ENCODE results near the gene MRPS22. TPM values are rescaled to one million over a fixed set of nuclear protein-coding genes. Genes with fewer than 3 reads are reported as not detected.
A peak's percentile ranks its signal among the peaks of the same experiment; 100 is the strongest.

Gene MRPS22
- total and polyA plus RNA-seq, 2 of the 8 experiments (the other 6 are each of a cell fraction or from before 2014, with no cell fraction given), result 28.3 to 45.8 TPM

DNA sequence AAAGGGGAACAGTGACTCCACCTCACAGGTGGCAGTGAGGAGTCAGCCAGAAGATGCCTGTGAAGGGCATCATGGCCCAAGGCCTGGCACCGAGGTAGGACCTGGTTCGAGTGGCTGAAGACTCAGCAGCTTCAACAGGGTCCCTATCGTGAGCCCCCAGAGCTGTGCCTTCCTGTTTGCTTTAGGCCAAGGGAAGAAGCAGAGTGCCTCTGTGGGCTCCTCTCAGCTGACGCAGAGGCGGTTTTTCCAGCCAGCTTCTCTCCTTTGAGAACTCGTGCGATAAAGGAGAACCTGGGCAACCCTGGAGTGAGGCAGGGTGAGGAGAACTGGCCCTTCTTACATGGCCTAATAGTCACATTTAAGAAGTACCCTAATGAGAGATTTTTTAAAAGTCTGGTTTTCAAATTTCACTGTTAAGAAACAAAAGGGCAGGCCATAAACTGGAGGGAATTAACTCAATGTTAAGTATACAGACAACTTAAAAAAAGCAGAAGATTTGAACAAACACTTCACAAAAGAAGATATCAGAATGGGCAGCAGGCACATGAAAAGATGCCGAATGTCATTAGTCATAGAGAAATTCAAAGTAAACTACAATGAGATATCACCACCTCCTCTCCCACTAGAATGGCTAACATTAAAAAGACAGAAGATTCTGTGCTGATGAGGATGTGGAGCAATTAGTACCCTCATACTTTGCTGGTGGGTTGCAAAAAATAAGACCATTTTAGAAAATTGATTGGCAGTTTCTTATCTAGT lies 23.1 kb upstream of the MRPS22 start:
- Histone ChIP-seq H3K79me2 (ENCODE audit: control insufficient read depth in 1 of 2, insufficient read depth in 2 of 2, low read length in 2 of 2) (no peaks in the 10 kb centered on the region), H3K9ac (replicated peaks in 1 of 4; ENCODE audit: extremely low read depth in 1 of 4, low read depth in 3 of 4, low read length in 3 of 4) (no peak overlapping the region), H3K4me2 (ENCODE audit: insufficient read depth in 1 of 2, low read depth in 2 of 2, low read length in 2 of 2) (no peak overlapping the region), H3K4me3 (ENCODE audit: extremely low read depth in 1 of 4, insufficient read depth in 2 of 4, low read depth in 3 of 4, low read length in 4 of 4) (no peak overlapping the region), H3K4me1 (replicated peaks in 1 of 4; ENCODE audit: control insufficient read depth in 3 of 4, insufficient read depth in 4 of 4, low read length in 3 of 4) (peaks cover 0 to 2% (median 0%) of the 10 kb centered on the region in 4 experiments; a peak in 2 of 7 replicates), H3K36me3 (ENCODE audit: control insufficient read depth in 2 of 4, insufficient read depth in 4 of 4, low read length in 3 of 4) (no peaks in the 10 kb centered on the region), H3K23ac (ENCODE audit: insufficient read length) (no peak overlapping the region), H2BK12ac (ENCODE audit: low read depth, low read length) (no peak overlapping the region), H3K23me2 (ENCODE audit: low read depth, low read length) (no peaks in the 10 kb centered on the region; the same call in 1 of the 2 replicates), H2BK5ac (ENCODE audit: low read depth, low read length) (no peak overlapping the region), H4K5ac (ENCODE audit: insufficient read length, low read depth, low read length) (no peak overlapping the region), H3K56ac (replicated peaks; ENCODE audit: insufficient read length, low read depth, low read length) (no peak overlapping the region), H2BK120ac (replicated peaks; ENCODE audit: low read depth, low read length) (no peak overlapping the region), H3K79me1 (ENCODE audit: low read depth, low read length) (no peaks in the 10 kb centered on the region), H3K14ac (ENCODE audit: insufficient read length) (no peak overlapping the region), H3K27me3 (replicated peaks in 1 of 4; ENCODE audit: control insufficient read depth in 3 of 4, extremely low read depth in 1 of 4, insufficient read depth in 3 of 4, low read length in 3 of 4) (no peaks in the 10 kb centered on the region), H3K9me3 (ENCODE audit: insufficient read depth in 2 of 2, low read depth in 1 of 2, low read length in 1 of 2) (no peaks in the 10 kb centered on the region), H3K18ac (ENCODE audit: extremely low read depth, low read length) (no peak overlapping the region), H4K20me1 (replicated peaks in 1 of 2; ENCODE audit: control insufficient read depth in 1 of 2, insufficient read depth in 2 of 2, low read length in 2 of 2) (no peaks in the 10 kb centered on the region), H2AK5ac (ENCODE audit: low read depth, low read length) (no peak overlapping the region), H2AFZ (ENCODE audit: low read length) (peak overlapping the region; percentile 66; the same call in 1 of the 2 replicates), H2BK20ac (ENCODE audit: low read length) (no peak overlapping the region), H3K4ac (replicated peaks; ENCODE audit: insufficient read length, low read depth, low read length) (no peak overlapping the region), H2BK15ac (ENCODE audit: low read length) (peak overlapping the region; percentile 5; the same call in 1 of the 2 replicates), H3K27ac (ENCODE audit: low read depth, low read length) (no peak overlapping the region), H4K8ac (ENCODE audit: extremely low read depth, insufficient read depth, low read length) (peak overlapping the region; percentile 58; the same call in 1 of the 2 replicates), H4K91ac (replicated peaks; ENCODE audit: insufficient read length, low read length) (no peak overlapping the region)
- DNase-seq (ENCODE audit: low read depth in 1 of 2, low spot score in 2 of 2) (no peak), FAIRE-seq (no peak)
- TF ChIP-seq, protein P1, sequence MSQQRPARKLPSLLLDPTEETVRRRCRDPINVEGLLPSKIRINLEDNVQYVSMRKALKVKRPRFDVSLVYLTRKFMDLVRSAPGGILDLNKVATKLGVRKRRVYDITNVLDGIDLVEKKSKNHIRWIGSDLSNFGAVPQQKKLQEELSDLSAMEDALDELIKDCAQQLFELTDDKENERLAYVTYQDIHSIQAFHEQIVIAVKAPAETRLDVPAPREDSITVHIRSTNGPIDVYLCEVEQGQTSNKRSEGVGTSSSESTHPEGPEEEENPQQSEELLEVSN (IDR thresholded peaks at IDR 0.05), result no peak
- TF ChIP-seq NANOG (IDR thresholded peaks at IDR 0.05; ENCODE audit: insufficient read depth, low read depth, low read length, poor library complexity, severe bottlenecking), result no peak
- TF ChIP-seq, protein P2, sequence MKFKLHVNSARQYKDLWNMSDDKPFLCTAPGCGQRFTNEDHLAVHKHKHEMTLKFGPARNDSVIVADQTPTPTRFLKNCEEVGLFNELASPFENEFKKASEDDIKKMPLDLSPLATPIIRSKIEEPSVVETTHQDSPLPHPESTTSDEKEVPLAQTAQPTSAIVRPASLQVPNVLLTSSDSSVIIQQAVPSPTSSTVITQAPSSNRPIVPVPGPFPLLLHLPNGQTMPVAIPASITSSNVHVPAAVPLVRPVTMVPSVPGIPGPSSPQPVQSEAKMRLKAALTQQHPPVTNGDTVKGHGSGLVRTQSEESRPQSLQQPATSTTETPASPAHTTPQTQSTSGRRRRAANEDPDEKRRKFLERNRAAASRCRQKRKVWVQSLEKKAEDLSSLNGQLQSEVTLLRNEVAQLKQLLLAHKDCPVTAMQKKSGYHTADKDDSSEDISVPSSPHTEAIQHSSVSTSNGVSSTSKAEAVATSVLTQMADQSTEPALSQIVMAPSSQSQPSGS (IDR thresholded peaks at IDR 0.05; ENCODE audit: low read length), result no peak
- CTCF ChIA-PET (ENCODE audit: partially characterized antibody), result interaction anchor here (0.8 to 6.9 kb wide), 9 partner anchors 9 to 341 kb away, joined by 3 to 58 read pairs (median 6); no protein-coding TSS in a partner anchor
- 95% methylated on average over 8 of the region's 8 CpGs; no CpG with 5 or more reads in 1 of the 2 experiments for WGBS, 2 experiments (ENCODE audit: extremely low coverage in 1 of 2, insufficient coverage in 1 of 2, insufficient read length in 1 of 2, insufficient replicate concordance in 2 of 2, low coverage in 1 of 2, low lambda C conversion rate in 2 of 2, missing lambda C conversion rate in 1 of 2)
- POLR2A ChIA-PET (ENCODE audit: partially characterized antibody), result no interaction called here

Data from H1 (cell line).